HepG2 (cell line): ENCODE measurements around the gene RUVBL2. TPM values are rescaled to one million over a fixed set of nuclear protein-coding genes. Genes with fewer than 3 reads are reported as not detected.

Source experiments
- CAMTA2 ChIP-seq: sonication (generic); formaldehyde crosslinking; IDR thresholded peaks from 2 replicates; pipeline ENCODE4 v1.4.0; 2020; ENCODE audit warnings: mild to moderate bottlenecking, missing genetic modification reagents, borderline replicate concordance
- CCAR2 ChIP-seq: fragments of 200-400 bp; formaldehyde crosslinking; optimal IDR thresholded peaks from 2 replicates; pipeline ENCODE3; 2018; ENCODE audit warnings: low read depth, mild to moderate bottlenecking, low read length, moderate library complexity
- CREB3 ChIP-seq: sonication (generic); formaldehyde crosslinking; IDR thresholded peaks from 2 replicates; pipeline ENCODE4 v1.5.0; 2020; ENCODE audit warnings: missing genetic modification reagents
- DNMT3B ChIP-seq: conservative IDR thresholded peaks from 2 replicates; pipeline ENCODE4 v1.6.1; 2016; ENCODE audit warnings: missing biosample characterization, control low read depth
- FOXA3 ChIP-seq: IDR thresholded peaks from 2 replicates; pipeline ENCODE4 v1.6.1; 2016; ENCODE audit warnings: missing genetic modification reagents, missing compliant biosample characterization
- GABPA ChIP-seq, 2 experiments: IDR thresholded peaks; 2 replicates each; pipeline ENCODE4 v1.6.1; 2011 to 2016; ENCODE audit warnings: low read depth in 2 of 2, low read length in 1 of 2, missing biosample characterization in 1 of 2, missing genetic modification characterization in 1 of 2
- GATAD1 ChIP-seq: IDR thresholded peaks from 2 replicates; pipeline ENCODE4 v1.6.1; 2016; ENCODE audit warnings: missing genetic modification reagents, missing compliant biosample characterization
- IRF9 ChIP-seq: sonication (generic); formaldehyde crosslinking; IDR thresholded peaks from 2 replicates; pipeline ENCODE4 v1.8.0; 2022; ENCODE audit warnings: missing genetic modification reagents, mild to moderate bottlenecking, borderline replicate concordance
- NCOA5 ChIP-seq: sonication (generic); formaldehyde crosslinking; IDR thresholded peaks from 2 replicates; pipeline ENCODE4 v1.4.0; 2020; ENCODE audit warnings: missing genetic modification reagents
- NFE2 ChIP-seq: sonication (generic); formaldehyde crosslinking; IDR thresholded peaks from 2 replicates; pipeline ENCODE4 v1.4.0; 2020; ENCODE audit warnings: missing genetic modification reagents
- SAP130 ChIP-seq: IDR thresholded peaks from 2 replicates; pipeline ENCODE4 v1.6.1; 2016; ENCODE audit warnings: low read depth
- SCMH1 ChIP-seq: sonication (generic); formaldehyde crosslinking; IDR thresholded peaks from 2 replicates; pipeline ENCODE4 v1.9.0; 2021; ENCODE audit warnings: missing genetic modification reagents, mild to moderate bottlenecking, borderline replicate concordance
- TBX3 ChIP-seq: fragments of 450-650 bp; IDR thresholded peaks from 2 replicates; pipeline ENCODE4 v1.6.1; 2017; ENCODE audit warnings: antibody characterized with exemption, mild to moderate bottlenecking, inconsistent platforms, borderline replicate concordance
- THYN1 ChIP-seq: sonication (generic); formaldehyde crosslinking; IDR thresholded peaks from 2 replicates; pipeline ENCODE4 v1.8.1; 2023; ENCODE audit warnings: low read depth, mild to moderate bottlenecking, moderate library complexity, missing genetic modification reagents, borderline replicate concordance
- TP53 ChIP-seq: sonication (generic); formaldehyde crosslinking; conservative IDR thresholded peaks from 2 replicates; pipeline ENCODE4 v1.4.0; 2020; ENCODE audit warnings: missing genetic modification reagents
- ZBTB3 ChIP-seq: sonication (generic); formaldehyde crosslinking; IDR thresholded peaks from 2 replicates; pipeline ENCODE4 v1.4.0; 2020; ENCODE audit warnings: low read depth, mild to moderate bottlenecking, moderate library complexity, missing genetic modification reagents, borderline replicate concordance
- ZBTB4 ChIP-seq: sonication (generic); formaldehyde crosslinking; IDR thresholded peaks from 2 replicates; pipeline ENCODE4 v1.4.0; 2020; ENCODE audit warnings: missing genetic modification reagents, mild to moderate bottlenecking, borderline replicate concordance
- ZFP90 ChIP-seq: sonication (generic); formaldehyde crosslinking; IDR thresholded peaks from 2 replicates; pipeline ENCODE4 v1.8.0; 2022; ENCODE audit warnings: missing genetic modification reagents, mild to moderate bottlenecking, inconsistent platforms, borderline replicate concordance
- ZNF207 ChIP-seq: fragments of 450-650 bp; IDR thresholded peaks from 2 replicates; pipeline ENCODE4 v1.6.1; 2016; ENCODE audit warnings: antibody characterized with exemption, borderline replicate concordance
- ZNF354B ChIP-seq: sonication (generic); formaldehyde crosslinking; IDR thresholded peaks from 2 replicates; pipeline ENCODE4 v1.8.0; 2022; ENCODE audit warnings: mild to moderate bottlenecking, missing genetic modification reagents
- ZNF460 ChIP-seq: sonication (generic); formaldehyde crosslinking; IDR thresholded peaks from 2 replicates; pipeline ENCODE4 v1.5.1; 2020; ENCODE audit warnings: missing genetic modification reagents, mild to moderate bottlenecking, borderline replicate concordance
- ZNF572 ChIP-seq: sonication (generic); formaldehyde crosslinking; IDR thresholded peaks from 2 replicates; pipeline ENCODE4 v1.5.1; 2020; ENCODE audit warnings: mild to moderate bottlenecking, missing genetic modification reagents
- ZNF782 ChIP-seq: sonication (generic); formaldehyde crosslinking; IDR thresholded peaks from 2 replicates; pipeline ENCODE4 v1.4.0; 2020; ENCODE audit warnings: missing genetic modification reagents, mild to moderate bottlenecking, borderline replicate concordance
- ZNF878 ChIP-seq: sonication (generic); formaldehyde crosslinking; IDR thresholded peaks from 2 replicates; pipeline ENCODE4 v1.8.1; 2023; ENCODE audit warnings: mild to moderate bottlenecking, missing genetic modification reagents, moderate library complexity
- polyA plus RNA-seq, 8 experiments: library from polyadenylated mRNA; depleted of rRNA in 3 of 8; stranded (reverse) in 7 of 8; unstranded in 1 of 8; fragments of >200 nt; fragmentation: Illumina TruSeq in 4 of 8; extraction: Trizol in 4 of 8; gene quantifications; 2 replicates each; pipeline versions ENCODE4 v1.2.1 to v1.2.3, GENCODE V29; 2011 to 2016; ENCODE audit warnings: low read depth in 4 of 8, missing spikeins in 1 of 8, mixed read lengths in 1 of 8; ENCODE audit not compliant: insufficient read depth in 1 of 8
- total RNA-seq, 5 experiments: library from RNA; depleted of rRNA; stranded (reverse); fragments of >200 nt; fragmentation: Illumina TruSeq; extraction: Trizol; gene quantifications; 2 replicates each; pipeline ENCODE4 v1.2.3, GENCODE V29; 2016; ENCODE audit warnings: low read depth in 1 of 5

Gene RUVBL2
- total and polyA plus RNA-seq, 2 of the 13 experiments (the other 11 are each of a cell fraction or from before 2014, with no cell fraction given): 120 to 122 TPM

- TF ChIP-seq GABPA (IDR thresholded peaks at IDR 0.05; ENCODE audit: low read depth, low read length) (no peak), GABPA (CRISPR knock-in tag; IDR thresholded peaks at IDR 0.05; ENCODE audit: low read depth) (peak; percentile 21; the same call in 1 of the 2 replicates), NCOA5 (peak; percentile 80; the same call in 1 of the 2 replicates), CAMTA2 (CRISPR knock-in tag) (0 out of 2 replicates have a peak, but pooled peaks have one; percentile 34), ZNF572 (CRISPR knock-in tag) (0 out of 2 replicates have a peak, but pooled peaks have one; percentile 31), CCAR2 (no peak), TBX3 (no peak), ZNF782 (CRISPR knock-in tag) (no peak), ZNF207 (no peak), ZNF460 (CRISPR knock-in tag) (no peak), SAP130 (CRISPR knock-in tag) (peak; percentile 56), SCMH1 (no peak), GATAD1 (CRISPR knock-in tag) (no peak; the same call in 1 of the 2 replicates), DNMT3B (CRISPR knock-in tag) (0 out of 2 replicates have a peak, but pooled peaks have one; percentile 67), TP53 (no peak), ZNF354B (CRISPR knock-in tag) (no peak), ZNF878 (CRISPR knock-in tag) (peak; percentile 75; the same call in 1 of the 2 replicates), ZFP90 (CRISPR knock-in tag) (0 out of 2 replicates have a peak, but pooled peaks have one; percentile 50), THYN1 (CRISPR knock-in tag) (no peak), ZBTB4 (CRISPR knock-in tag) (peak; percentile 89), IRF9 (no peak), CREB3 (CRISPR knock-in tag) (no peak), ZBTB3 (CRISPR knock-in tag) (no peak), FOXA3 (CRISPR knock-in tag) (no peak; the same call in none of the 2 replicates), NFE2 (CRISPR knock-in tag) (no peak)
Observed at GRCh38 chr19:48967346-48968178, 26.1 kb upstream of the RUVBL2 start (continued).
